Fibroblast of skin of left quadriceps (primary cell): ENCODE results near the gene RNF168.
A peak's percentile ranks its signal among the peaks of the same experiment; 100 is the strongest.
"Not testable (repeated sequence)": the region's sequence is repeated elsewhere in the genome, so short reads cannot be mapped to it uniquely, and the experiment has no call there.

ENCODE experiments used
- DNase-seq, 2 experiments: peaks; one replicate each; pipeline ENCODE4 v3.0.0-alpha.2; 2013; ENCODE audit warnings: low read depth in 2 of 2

RNF168 gene, protein sequence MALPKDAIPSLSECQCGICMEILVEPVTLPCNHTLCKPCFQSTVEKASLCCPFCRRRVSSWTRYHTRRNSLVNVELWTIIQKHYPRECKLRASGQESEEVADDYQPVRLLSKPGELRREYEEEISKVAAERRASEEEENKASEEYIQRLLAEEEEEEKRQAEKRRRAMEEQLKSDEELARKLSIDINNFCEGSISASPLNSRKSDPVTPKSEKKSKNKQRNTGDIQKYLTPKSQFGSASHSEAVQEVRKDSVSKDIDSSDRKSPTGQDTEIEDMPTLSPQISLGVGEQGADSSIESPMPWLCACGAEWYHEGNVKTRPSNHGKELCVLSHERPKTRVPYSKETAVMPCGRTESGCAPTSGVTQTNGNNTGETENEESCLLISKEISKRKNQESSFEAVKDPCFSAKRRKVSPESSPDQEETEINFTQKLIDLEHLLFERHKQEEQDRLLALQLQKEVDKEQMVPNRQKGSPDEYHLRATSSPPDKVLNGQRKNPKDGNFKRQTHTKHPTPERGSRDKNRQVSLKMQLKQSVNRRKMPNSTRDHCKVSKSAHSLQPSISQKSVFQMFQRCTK

DNA sequence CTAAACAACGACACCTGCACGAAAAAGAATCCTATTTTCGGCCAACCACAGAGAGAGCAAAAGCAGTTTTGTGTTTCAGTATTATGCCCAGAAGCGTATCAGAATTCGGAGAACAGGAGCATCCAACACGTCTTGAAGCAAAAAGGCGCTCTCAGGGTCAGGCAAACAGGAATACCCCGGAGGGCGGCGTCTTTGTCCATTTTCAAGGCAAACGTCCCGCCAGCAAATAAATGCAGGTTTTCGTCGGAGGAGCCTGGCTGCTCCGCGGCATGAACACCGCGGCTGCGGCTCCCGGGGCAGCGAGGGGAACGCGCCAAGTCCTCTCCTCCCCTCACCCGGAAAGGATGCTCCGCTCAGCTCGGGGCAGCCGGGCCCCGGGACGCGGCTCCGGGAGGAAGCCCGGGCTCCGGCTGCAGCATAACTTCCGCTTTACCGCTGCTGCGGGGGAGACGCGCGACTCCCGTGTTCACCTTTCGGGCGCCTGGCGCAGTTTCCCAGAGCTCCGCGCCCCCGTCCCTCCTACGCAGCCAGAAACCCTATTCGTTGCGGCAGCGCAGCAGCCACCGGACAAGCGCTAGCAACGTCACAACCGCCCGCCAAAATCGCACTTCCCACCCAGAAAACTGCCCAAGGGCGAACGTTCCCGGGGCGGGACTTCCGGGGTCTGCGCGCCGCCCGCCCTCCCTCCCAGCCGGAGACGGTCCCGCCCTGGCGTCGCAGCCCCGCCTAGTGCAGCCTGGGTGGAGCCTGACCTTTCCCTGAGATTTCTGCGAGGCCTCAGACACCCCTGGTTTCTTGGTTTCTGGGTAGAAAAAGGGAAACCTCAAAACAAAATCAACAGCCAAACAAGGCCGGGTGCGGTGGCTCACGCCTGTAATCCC lies at the start of gene RNF168:
Gene RNF168, minus strand, starts transcription at position 573 of the 881 bp plus-strand sequence. CDS start 595 bp downstream, outside the sequence.
- peak; percentile 86 to 87 for DNase-seq

DNA sequence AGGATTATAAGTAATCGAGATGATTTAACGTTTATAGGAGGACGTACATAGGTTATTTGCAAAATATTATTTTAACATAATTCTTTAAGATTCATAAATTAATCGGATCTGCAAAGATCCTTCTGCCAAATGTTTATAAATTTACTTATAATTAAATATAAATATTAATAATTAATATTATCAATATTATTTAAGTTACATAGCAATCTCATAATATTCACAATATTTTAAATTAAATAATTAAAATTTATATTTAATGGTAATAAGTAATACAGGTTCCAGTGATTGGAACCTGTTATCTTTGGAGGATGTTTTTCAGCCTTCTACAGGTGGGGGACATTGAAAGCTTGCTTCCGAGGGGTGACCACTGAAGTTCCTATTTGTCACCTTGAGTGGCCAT lies 48.7 kb upstream of the RNF168 start:
- no peak for DNase-seq

DNA sequence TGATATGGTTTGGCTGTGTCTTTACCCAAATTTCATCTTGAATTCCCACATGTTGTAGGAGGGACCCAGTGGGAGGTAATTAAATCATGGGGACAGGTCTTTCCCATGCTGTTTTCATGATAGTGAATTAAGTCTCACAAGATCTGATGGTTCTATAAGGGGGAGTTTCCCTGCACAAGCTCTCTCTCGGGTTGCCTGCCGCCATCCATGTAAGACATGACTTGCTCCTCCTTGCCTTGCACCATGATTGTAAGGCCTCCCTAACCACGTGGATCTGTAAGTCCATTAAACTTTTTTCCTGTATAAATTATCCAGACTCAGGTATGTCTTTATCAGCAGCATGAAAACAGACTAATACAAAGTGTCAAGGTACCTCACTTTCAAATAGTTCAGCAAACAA lies 46.6 kb upstream of the RNF168 start:
- not testable (repeated sequence) for DNase-seq

DNA sequence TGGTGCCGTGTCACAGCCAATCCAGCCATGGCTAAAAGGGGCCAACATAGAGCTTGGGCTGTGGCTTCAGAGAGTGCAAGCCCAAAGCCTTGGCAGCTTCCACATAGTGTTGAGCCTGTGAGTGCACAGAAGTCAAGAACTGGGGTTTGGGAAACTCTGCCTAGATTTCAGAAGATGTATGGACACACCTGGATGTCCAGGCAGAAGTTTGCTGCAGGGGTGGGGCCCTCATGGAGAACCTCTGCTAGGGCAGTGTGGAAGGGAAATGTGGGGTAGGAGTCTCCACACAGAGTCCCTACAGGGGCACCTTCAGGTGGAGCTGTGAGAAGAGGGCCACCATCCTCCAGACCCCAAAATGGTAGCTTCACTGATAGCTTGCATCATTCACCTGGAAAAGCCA lies 45.7 kb upstream of the RNF168 start:
- DNase-seq = not testable (repeated sequence)

DNA sequence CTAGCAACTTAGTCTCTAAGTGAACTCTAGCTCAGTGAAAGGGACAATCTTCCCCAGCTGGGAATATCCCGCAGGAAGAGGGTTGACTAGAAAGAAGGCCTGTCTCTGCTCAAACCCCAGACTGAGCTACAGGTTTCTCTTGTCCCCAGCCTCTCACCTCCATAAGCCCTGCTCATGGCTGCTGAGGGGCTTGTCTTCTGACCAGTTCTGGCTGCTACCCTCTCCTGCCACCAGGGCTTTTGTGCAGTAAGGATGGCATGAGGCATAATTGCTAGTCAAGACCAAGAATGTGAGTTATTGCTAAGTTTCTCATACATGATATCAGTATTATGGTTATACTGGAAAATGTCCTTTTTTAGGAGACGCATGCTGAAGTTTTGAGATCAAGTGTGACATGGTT lies 43.5 kb upstream of the RNF168 start:
- no peak for DNase-seq

DNA sequence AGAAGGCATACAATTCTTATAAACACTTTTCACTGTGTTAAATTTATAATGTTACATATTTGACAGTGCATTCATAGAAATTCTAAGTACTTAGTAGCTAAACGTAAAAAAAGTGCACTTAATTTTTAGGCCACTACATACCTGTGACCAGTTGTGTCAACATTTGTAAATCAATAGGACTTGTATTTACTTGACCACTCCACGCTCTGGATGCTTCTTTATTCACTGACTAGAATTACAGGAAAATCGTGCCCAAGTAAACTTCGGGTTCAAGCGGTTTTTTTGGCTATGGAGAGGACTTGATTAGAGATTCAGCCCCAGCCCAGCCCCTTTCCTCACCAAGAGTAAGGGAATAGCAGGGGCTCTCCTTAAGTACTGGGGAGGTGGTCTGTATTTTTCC lies 43.0 kb upstream of the RNF168 start:
- no peak for DNase-seq

DNA sequence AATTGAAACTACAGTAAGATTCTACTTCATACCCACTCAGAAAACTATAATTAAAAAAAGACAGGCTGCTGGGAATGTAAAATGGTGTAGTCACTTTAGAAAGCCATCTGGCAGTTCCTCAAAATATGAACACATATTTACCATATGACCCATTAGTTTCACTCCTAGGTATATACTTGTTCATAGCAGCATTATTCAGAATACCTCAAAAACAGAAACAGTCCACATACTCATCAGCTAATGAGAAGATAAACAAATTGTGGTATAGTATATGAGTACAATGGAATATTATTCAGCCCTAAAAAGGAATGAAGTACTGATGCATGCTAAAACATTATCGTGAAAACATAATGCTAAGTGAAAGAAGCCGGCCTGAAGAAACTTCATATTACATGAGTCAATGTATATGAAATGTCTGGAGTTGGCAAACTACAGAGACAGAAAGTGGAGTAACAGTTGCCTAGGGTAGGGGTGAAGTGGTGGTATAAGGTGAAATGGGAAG lies 41.0 kb upstream of the RNF168 start:
- no peak for DNase-seq

DNA sequence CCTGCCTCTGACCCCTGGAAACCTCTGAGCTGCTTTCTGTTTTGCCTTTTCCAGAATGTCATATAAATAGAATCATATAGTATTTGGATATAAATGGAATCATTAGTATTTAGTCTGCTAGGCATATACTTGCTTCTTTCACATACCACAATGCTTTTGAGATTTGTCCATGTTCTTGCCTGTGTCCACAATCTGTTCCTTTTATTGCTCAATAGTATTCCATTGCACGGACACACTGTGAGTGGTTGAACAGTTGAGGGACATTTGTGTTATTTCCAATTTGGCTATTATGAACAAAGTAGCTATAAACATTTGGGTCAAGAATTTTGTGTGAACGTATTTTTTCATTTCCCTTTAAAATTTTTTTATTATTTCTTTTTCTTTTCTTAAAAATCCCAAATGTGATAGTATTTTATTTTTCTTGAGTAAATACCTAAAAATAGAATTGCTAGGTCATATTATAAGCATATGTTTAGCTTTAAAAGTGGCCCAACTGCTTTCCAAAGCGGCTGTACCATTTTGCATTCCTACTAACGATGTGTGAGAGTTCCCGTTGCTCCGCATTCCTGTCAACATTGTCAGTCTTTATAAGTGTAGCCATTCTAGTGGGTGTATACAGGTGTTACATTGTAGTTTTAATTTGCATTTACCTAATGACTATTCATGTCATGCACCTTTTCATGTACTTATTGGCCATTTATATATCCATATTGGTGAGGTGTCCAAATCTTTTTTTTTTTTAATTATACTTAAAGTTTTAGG lies 38.3 kb upstream of the RNF168 start:
- no peak for DNase-seq

DNA sequence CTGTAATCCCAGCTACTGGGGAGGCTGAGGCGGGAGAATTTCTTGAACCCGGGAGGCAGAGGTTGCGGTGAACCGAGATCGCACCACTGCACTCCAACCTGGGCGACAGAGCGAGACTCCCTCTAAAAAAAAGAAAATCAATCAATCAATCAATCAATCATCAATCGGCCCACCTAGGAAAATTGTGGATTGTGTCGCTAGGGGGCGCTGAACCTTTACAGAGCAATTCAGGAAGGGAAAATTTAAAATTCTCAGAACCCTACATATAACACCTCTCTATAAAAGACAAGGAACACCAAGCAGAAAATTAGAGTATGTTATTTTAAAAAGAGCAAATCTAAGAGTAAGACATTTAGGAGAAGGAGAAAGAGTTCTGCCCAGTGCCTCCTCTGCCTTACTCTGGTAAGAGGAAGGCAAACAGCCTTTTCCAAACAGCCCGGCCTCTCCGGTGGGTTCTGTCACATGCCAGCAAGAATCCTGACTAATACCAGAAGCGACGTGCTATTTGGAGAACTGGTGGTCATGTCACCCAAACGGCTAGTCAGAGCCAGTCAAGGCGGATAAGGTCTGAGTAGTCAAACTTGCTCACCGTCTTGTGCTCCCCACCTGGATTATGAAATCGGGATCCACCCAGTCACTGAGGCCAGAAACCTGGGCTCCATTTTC lies 33.9 kb upstream of the RNF168 start:
- no peak for DNase-seq

DNA sequence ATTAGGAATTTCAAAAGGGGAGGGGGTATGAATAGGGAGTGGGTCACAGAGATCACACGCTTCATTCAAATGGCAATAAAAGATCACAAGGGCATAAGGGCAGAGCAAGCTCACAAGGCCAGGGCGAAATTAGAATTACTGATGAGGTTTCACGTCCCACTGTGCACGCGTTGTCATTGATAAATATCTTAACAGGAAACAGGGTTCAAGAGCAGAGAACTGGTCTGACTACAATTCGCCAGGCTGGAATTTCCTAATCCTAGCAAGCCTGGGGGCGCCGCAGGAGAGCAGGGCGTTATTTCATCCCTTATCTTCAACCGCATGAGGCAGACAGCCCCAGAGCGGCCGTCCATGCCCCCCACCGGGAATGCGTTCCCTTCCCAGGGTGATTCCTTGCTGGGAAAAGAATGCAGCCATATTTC lies 29.7 kb upstream of the RNF168 start:
- no peak for DNase-seq

DNA sequence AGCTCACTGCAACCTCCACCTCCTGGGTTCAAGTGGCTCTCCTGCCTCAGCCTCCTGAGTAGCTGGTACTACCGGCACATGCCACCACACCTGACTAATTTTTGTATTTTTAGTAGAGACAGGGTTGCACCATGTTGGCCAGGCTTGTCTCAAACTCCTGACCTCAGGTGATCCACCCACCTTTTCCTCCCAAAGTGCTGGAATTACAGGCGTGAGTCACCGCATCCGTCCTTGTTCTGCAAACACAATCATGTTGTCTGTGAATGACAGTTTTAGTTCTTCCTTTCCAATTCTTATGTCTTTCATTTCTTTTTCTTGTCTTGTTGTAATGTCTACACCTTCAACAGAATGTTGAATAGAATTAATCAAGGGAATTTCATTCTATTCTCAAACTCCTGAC lies 27.9 kb upstream of the RNF168 start:
- DNase-seq = no peak

DNA sequence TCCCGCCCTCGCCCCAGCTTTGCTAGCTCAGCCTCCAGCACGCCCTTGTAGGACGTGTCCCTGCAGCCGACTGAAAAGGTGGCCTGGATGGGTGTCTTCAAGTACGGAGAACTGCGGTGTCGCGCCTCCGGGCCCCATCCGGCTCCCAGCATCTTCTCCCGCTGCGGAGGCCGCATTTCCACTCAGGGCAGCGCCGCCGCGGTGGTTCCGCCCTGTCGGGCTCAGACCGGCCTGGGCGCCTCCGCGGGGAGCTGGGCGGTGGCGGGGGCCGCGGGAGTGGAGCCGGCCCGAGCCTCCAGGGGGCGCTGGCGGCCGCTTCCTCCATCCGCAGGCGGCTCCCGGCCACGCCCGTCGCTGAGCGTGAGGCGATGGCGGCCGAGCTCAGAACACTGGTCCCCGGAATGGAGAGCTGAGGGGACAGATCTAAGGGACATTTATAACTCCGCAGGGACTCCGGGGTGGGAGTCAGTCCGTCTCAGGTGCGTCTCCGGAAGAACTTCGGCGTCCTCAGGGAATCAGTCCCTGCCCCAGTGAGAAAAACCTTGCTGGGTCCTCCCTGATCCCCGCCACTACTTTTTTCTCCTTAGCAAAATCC lies 25.2 kb upstream of the RNF168 start:
- DNase-seq = peak in 1 of 2 experiments; percentile 34

DNA sequence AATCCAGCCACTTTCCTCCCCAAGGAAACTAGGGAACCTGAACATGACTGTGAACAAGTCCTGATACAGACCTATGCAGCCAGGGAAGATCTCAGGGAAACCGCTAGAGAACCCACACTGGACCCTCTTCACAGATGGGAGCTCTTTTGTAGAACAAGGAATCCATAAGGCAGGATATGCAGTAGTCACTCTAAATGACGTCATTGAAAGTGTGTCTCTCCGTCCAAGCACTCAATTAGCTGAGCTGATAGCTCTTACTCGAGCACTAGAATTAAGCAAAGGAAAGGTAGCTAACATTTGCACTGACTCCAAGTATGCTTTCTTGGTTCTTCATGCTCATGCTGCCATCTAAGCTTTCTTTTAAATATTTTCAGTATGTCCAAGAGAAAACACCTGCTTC lies 21.6 kb upstream of the RNF168 start:
- DNase-seq = no peak

DNA sequence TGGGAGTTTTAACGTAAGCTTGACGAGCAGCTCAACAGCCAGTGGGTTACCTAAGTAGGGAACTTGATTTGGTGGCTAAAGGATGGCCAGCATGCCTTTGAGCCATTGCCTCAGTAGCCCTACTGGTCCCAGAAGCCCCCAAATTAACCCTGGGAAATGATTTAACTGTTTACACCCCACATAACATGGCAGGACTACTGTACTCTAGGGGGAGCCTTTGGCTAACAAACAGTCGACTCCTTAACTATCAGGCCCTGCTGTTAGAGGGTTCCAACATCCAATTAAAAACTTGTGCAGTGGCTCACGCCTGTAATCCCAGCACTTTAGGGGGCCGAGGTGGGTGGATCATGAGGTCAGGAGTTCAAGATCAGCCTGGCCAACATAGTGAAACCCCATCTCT lies 21.0 kb upstream of the RNF168 start:
- DNase-seq = no peak

DNA sequence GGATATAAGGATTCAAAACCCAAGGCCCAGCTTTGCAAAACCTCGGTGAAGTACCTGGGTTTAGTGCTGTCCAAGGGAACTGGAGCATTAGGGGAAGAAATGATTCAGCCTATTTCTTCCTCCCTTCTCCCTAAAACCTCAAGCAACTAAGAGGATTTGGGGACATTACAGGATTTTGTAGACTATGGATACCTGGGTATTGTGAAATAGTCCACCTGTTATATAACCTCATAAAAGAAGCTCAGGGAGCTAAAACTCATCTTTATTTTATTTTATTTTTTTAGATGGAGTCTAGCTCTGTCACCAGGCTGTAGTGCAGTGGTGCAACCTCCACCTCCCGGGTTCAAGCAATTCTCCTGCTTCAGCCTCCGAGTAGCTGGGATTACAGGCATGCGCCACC lies 20.3 kb upstream of the RNF168 start:
- no peak for DNase-seq

DNA sequence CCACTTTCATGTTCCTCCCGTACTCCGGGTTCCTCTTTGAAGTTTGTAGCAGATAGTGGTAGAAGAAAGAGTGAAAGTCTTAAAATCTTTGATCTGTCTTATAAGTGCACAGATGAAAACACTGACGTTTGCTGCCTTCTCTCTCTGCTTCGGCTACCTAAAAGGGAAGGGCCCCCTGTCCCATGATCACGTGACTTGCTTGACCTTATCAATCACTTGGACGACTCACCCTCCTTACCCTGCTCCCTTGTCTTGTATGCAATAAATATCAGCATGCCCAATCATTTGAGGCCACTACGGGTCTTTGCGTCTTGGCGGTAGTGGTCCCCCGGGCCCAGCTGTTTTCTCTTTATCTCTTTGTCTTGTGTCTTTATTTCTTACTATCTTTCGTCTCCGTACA lies 17.7 kb upstream of the RNF168 start:
- not testable (repeated sequence) for DNase-seq

DNA sequence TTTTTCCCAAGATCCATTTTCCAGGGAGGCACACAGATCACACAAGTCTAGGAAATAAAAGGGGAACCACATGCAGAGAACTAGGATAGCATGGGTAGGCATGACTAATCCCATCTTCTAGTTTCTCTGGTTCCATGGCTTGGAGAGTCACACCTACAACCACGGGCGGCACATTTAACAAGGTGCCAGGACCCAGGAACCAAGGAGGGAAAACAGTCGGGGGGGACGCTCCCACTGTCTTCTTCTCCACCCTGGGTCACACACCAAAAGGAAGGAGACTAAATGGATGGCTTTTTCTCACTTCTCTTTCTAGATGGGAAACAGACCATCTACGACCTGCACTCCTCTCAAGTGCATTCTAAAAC lies 16.1 kb upstream of the RNF168 start:
- no peak for DNase-seq

DNA sequence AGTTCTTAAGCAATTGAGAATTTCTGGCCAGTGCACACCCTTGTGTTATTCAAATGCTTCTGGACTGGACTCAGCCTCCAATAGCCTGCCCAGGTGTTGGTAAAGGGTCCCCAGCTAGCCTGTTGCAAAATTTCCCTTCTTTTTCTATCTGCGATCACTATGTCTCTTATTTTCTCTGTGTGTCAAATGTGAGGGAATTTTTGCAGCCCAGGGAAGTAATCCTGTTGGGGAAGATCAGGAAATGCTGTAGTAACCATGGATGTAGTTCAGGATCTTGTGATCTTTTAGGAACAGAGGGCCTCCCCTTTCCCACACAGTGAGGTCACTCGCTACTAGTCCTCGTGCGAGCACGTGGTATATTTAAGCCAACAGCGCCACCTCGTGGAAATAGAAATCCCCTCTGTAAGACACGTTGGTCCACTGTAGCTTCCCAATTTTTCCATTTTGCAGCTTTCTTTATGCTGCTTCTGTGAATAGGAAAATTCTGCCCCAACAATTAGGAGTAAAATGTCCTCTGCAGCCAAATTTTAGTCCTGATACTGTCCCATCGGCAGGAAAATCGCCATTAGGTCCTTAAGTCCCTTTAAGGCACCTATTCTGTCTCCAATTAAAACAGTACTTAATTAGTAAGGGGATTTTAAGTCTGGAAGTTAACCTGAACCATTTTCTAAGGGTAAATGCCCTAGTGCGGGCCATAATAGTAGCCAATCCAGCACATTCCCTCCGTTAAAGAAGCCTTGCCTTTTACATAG lies 15.6 kb upstream of the RNF168 start:
- no peak for DNase-seq

DNA sequence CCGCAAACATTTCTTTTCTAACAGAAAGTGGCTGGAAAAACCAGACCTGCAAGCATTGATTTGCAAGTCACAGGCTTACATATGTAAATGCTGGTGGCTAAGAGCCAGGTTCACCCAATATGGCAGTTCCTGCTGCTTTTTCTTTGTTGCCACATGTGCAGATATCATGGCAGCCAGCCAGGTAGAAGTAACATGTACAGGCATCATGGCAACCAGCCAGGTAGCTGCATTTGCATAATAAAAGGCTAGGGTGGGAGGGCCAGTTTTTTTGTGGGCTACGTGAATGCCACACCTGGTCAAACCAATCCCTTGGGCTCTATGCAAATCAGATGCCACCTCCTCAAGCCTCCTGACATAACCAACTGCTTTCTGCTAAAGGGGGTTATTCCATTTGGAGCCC lies 14.4 kb upstream of the RNF168 start:
- no peak for DNase-seq
